PFSK-1 (cell line): ENCODE data around the gene LIFR. TPM values are rescaled to one million over a fixed set of nuclear protein-coding genes. Genes with fewer than 3 reads are reported as not detected.

Experiments used
- FOXP2 ChIP-seq: optimal IDR thresholded peaks from 2 replicates; pipeline ENCODE3; 2011; ENCODE audit warnings: borderline replicate concordance, control low read depth, inconsistent platforms; ENCODE audit not compliant: insufficient read depth; ENCODE audit errors: extremely low read length, extremely low read depth
- POLR2AphosphoS5 ChIP-seq: IDR thresholded peaks from 2 replicates; pipeline ENCODE4 v1.6.1; 2012; ENCODE audit warnings: low read depth, mild to moderate bottlenecking, control low read depth, low read length, moderate library complexity
- SIN3A ChIP-seq: IDR thresholded peaks from 2 replicates; pipeline ENCODE4 v1.6.1; 2012; ENCODE audit warnings: mild to moderate bottlenecking, low read length, moderate library complexity, borderline replicate concordance; ENCODE audit not compliant: insufficient read depth
- TAF1 ChIP-seq: IDR thresholded peaks from 2 replicates; pipeline ENCODE4 v1.6.1; 2012; ENCODE audit warnings: low read length, control low read depth, borderline replicate concordance; ENCODE audit not compliant: insufficient read depth
- polyA plus RNA-seq: library from polyadenylated mRNA; unstranded; fragments of >200 nt; gene quantifications from one replicate; pipeline ENCODE4 v1.2.1, GENCODE V29; 2012; ENCODE audit warnings: low read depth, missing spikeins; ENCODE audit not compliant: insufficient read length
- TF ChIP-seq, protein P1 (sequence below), 2 experiments: IDR thresholded peaks; 2 replicates each; pipeline versions ENCODE4 v1.6.1 to v1.8.0; 2011 to 2012; ENCODE audit warnings: low read depth in 2 of 2, low read length in 2 of 2, control low read depth in 1 of 2, inconsistent platforms in 1 of 2, mild to moderate bottlenecking in 1 of 2, moderate library complexity in 1 of 2; ENCODE audit not compliant: insufficient read depth in 1 of 2

LIFR gene, protein sequence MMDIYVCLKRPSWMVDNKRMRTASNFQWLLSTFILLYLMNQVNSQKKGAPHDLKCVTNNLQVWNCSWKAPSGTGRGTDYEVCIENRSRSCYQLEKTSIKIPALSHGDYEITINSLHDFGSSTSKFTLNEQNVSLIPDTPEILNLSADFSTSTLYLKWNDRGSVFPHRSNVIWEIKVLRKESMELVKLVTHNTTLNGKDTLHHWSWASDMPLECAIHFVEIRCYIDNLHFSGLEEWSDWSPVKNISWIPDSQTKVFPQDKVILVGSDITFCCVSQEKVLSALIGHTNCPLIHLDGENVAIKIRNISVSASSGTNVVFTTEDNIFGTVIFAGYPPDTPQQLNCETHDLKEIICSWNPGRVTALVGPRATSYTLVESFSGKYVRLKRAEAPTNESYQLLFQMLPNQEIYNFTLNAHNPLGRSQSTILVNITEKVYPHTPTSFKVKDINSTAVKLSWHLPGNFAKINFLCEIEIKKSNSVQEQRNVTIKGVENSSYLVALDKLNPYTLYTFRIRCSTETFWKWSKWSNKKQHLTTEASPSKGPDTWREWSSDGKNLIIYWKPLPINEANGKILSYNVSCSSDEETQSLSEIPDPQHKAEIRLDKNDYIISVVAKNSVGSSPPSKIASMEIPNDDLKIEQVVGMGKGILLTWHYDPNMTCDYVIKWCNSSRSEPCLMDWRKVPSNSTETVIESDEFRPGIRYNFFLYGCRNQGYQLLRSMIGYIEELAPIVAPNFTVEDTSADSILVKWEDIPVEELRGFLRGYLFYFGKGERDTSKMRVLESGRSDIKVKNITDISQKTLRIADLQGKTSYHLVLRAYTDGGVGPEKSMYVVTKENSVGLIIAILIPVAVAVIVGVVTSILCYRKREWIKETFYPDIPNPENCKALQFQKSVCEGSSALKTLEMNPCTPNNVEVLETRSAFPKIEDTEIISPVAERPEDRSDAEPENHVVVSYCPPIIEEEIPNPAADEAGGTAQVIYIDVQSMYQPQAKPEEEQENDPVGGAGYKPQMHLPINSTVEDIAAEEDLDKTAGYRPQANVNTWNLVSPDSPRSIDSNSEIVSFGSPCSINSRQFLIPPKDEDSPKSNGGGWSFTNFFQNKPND
- 4.2 TPM for polyA plus RNA-seq

GRCh38 chr5:38556599-38557307, at the start of gene LIFR:
Gene LIFR, minus strand, starts transcription at chr5:38556646. Its CDS starts 25,999 bp downstream, at chr5:38530647.
- TF ChIP-seq SIN3A (no peak), POLR2AphosphoS5 (peak; percentile 77), FOXP2 (peak; percentile 75), TAF1 (0 out of 2 replicates have a peak, but pooled peaks have one; percentile 3)
- TF ChIP-seq, protein P1, sequence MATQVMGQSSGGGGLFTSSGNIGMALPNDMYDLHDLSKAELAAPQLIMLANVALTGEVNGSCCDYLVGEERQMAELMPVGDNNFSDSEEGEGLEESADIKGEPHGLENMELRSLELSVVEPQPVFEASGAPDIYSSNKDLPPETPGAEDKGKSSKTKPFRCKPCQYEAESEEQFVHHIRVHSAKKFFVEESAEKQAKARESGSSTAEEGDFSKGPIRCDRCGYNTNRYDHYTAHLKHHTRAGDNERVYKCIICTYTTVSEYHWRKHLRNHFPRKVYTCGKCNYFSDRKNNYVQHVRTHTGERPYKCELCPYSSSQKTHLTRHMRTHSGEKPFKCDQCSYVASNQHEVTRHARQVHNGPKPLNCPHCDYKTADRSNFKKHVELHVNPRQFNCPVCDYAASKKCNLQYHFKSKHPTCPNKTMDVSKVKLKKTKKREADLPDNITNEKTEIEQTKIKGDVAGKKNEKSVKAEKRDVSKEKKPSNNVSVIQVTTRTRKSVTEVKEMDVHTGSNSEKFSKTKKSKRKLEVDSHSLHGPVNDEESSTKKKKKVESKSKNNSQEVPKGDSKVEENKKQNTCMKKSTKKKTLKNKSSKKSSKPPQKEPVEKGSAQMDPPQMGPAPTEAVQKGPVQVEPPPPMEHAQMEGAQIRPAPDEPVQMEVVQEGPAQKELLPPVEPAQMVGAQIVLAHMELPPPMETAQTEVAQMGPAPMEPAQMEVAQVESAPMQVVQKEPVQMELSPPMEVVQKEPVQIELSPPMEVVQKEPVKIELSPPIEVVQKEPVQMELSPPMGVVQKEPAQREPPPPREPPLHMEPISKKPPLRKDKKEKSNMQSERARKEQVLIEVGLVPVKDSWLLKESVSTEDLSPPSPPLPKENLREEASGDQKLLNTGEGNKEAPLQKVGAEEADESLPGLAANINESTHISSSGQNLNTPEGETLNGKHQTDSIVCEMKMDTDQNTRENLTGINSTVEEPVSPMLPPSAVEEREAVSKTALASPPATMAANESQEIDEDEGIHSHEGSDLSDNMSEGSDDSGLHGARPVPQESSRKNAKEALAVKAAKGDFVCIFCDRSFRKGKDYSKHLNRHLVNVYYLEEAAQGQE (IDR thresholded peaks at IDR 0.05; ENCODE audit: insufficient read depth in 1 of 2, low read depth in 2 of 2, low read length in 2 of 2): no peak

DNA sequence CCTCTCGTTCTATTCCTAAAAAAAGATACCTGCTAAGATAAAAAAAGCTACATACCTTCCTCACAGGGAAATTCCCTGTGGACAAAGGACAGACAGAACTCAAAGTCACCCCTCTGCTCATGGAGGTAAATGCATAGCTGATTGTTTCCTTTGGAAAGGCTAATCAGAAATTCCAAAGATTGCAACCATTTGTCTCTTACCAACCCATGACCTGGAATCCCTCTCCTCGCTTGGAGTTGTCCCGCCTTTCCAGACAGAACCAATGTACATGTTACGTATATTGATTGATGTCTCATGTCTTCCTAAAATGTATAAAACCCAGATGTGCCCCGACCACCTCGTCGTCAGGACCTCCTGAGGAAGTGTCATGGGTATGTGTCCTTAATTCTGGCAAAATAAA, 49.2 kb upstream of the LIFR start:
- TF ChIP-seq SIN3A (no peak), FOXP2 (no peak), TAF1 (no peak), POLR2AphosphoS5 (no peak)
- TF ChIP-seq, protein P1 (IDR thresholded peaks at IDR 0.05; ENCODE audit: insufficient read depth in 1 of 2, low read depth in 2 of 2, low read length in 2 of 2): no peak

DNA sequence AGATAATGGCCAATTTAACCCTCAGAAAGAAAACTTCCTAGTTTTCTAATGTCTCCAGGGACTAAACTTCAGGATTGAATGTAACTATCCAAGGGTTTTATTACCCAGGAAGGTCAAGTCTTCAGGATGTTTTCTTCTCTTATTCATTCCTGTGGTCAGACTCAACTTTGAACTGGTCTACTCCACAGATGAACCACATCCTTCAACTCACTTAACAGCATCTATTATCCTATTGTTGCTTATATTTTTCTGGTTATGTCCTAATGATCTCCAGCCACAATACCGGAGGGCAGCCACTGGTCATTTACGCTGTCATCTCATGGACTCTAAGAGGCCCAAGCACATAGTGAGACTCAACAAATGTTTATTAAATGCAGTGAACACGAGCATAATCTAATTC, 47.2 kb upstream of the LIFR start:
- no peak for TF ChIP-seq TAF1
- TF ChIP-seq FOXP2: no peak
- TF ChIP-seq SIN3A: no peak
- no peak for TF ChIP-seq POLR2AphosphoS5
- TF ChIP-seq, protein P1 (IDR thresholded peaks at IDR 0.05; ENCODE audit: insufficient read depth in 1 of 2, low read depth in 2 of 2, low read length in 2 of 2): no peak

DNA sequence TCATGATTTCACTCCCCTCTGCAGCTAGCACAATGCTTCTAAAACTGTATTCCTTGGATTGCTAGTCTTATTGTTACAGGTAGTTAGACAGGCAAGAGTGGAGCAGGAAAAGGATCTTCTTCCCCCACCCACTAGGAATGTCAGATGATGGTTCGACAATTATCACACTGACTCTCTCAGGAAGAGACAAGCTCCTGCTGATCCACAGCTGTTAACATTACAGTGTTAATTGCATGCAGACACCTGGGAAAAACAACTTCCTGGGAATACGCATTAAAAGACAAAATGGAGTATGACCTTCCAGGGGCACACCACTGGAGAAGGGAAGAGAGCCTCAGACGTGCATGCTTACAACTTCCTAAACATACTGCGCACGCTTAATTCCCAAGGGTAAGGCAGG, 46.2 kb upstream of the LIFR start:
- TF ChIP-seq TAF1: no peak
- no peak for TF ChIP-seq FOXP2
- TF ChIP-seq, protein P1 (IDR thresholded peaks at IDR 0.05; ENCODE audit: insufficient read depth in 1 of 2, low read depth in 2 of 2, low read length in 2 of 2): no peak
- TF ChIP-seq POLR2AphosphoS5: no peak
- TF ChIP-seq SIN3A: no peak
